HG02981 (cell line): Measurements from ENCODE around the gene ATF4.
"Not testable (repeated sequence)": the region's sequence is repeated elsewhere in the genome, so short reads cannot be mapped to it uniquely, and the experiment has no call there.

Source experiments
- ATAC-seq: cut with Tn5 transposase; IDR thresholded peaks from one replicate; pipeline ENCODE4 v1.9.1; 2021; ENCODE audit warnings: mild to moderate bottlenecking, moderate library complexity; ENCODE audit not compliant: unreplicated experiment

Gene ATF4

DNA sequence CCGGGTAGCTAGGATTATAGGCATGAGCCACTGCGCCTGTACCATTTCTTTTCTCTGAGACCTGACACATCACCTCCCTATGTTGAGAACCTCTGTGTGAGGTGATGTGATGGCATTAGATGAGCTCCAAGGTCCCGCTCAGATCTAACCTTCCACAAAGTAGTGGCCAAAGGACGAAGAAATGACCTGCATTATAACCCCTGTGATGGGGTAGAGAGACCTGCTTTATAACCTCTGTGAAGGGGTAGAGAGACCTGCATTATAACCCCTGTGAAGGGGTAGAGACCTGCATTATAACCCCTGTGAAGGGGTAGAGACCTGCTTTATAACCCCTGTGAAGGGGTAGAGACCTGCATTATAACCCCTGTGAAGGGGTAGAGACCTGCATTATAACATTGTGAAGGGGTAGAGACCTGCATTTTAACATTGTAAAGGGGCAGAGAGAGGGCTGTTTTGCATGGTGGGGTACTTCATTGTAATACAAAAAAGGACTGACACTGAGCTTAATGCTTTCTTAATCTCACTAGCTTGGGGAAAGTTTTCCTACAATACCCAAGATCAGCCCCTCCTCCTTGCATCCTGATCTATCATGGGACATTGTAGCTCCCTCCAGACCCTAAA, 9.7 kb upstream of the ATF4 start:
- ATAC-seq = no peak

DNA sequence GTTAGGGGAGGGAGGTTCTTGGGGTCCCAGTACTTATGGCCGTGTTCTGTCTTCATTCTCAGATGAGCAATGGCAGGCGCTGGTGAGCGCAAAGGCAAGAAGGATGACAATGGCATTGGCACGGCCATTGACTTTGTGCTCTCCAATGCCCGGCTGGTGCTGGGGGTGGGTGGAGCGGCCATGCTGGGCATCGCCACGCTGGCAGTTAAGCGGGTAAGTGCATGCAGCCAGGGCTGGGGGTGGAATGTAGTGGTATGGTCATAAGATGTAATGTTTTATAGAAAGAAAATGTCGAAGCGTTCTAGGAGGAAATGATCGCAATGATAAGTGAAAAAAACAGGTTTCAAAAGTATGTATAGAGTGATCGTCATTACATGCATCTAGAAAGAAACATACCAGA, 9.1 kb upstream of the ATF4 start:
- no peak for ATAC-seq

GRCh38 chr22:39512026-39512425, 8.3 kb upstream of the ATF4 start:
- no peak for ATAC-seq

DNA sequence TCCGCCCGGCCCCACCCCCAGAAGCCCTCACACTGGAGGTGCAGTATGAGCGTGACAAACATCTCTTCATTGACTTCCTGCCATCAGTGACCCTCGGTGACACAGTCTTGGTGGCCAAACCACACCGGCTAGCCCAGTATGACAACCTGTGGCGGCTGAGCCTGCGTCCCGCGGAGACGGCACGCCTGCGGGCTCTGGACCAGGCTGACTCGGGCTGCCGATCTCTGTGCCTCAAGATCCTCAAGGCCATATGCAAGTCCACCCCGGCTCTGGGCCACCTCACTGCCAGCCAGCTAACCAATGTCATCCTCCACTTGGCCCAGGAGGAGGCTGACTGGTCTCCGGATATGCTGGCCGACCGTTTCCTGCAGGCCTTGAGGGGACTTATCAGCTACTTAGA, 6.6 kb upstream of the ATF4 start:
- ATAC-seq = no peak

GRCh38 chr22:39514373-39514973, 5.9 kb upstream of the ATF4 start:
- ATAC-seq = no peak

DNA sequence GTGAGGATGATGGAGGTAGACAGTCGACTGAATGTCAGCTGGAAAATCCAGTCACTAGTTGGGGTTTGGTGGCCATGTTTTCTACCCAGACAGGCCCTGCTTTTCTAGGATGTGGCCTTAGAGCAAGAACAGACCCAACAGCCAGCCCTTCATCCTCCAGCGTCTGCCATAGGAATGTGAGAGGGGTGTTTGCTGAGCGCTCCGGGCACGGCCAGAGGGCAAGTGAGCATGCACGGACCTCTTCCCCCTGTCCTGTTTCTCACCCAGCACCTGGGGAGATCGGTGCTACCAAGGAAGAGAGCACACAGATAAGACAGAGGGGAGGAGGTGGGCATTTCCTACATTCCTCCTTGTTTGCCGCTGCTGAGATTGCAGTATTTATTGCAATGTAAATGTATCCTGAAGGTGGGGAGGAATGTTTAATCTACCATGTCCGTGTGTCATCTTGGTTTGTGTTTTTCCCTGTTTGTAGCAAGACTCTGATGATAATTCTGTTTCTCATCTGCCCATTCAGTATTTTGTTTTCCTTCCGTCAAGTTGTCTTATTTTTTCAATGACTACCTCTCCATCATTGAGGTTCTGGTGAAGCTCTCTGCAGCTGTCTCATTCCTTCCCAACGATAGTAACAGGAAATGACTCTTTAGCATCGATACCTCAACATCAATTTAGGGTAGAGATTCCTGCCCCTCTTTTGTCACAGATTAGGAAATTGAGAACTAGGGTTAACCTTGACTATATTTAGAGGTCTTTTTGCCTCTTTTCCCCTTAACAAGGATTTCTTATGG, 4.9 kb upstream of the ATF4 start:
- ATAC-seq = no peak

- no peak for ATAC-seq
Observed at GRCh38 chr22:39517470-39517869, 2.9 kb upstream of the ATF4 start.

DNA sequence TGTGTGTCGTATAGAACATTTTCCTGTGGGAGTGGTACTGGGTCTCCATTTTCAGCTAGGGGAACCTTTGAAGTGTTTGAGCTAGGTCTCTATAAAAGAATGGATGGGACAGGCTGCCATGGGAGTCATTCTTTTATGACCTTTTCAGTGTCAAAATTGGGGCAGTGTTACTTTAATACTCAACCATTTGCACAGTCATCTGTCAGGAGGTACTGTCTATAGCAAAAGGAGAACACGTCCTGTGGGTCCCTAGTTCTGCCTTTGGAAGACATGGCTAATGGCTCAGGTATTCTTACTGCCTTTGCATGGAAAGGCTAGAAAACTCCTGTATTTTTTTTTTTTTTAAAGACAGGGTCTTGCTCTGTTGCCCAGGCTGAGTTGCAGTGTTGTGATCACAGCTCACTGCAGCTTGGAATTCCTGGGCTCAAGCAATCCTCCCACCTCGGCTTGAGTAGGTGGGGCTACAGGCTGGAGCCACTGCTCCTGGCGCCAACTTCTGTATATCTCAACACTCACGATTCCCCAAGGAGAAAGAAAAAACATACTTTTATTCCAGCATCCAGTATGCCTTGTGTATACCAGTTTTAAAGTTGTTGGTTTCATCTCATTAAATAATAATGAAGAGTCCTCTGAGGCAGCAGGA, 2.1 kb upstream of the ATF4 start:
- ATAC-seq = no peak

GRCh38 chr22:39518996-39519680, 1.2 kb upstream of the ATF4 start:
- ATAC-seq = no peak

DNA sequence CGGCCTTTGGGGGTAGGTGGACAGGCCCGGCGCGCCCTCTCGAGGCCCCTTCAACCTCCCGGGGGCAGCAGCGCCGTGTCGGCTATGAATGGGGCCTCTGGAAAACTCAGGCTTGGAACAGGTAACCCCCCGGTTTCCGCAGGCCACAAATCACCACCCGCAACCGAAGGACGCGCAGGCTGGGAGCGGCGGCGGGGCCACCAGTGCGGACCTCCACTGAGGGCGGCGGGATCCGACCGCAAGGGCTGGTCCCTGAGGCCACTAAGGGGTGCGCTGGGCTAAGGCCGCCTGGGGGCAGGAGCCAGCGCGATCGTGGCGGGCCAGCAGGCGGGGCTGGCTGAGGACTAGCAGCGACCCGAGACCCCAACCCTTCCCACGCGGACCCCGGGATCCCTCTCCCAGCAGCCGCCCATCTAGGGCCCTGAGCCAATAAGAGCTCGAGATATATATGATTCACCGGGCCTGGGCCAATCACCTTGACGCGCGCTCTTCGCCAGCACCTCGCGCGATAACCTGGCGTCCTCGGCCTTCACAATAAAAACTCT, 609 bp upstream of the ATF4 start:
- ATAC-seq = peak; percentile 78

DNA sequence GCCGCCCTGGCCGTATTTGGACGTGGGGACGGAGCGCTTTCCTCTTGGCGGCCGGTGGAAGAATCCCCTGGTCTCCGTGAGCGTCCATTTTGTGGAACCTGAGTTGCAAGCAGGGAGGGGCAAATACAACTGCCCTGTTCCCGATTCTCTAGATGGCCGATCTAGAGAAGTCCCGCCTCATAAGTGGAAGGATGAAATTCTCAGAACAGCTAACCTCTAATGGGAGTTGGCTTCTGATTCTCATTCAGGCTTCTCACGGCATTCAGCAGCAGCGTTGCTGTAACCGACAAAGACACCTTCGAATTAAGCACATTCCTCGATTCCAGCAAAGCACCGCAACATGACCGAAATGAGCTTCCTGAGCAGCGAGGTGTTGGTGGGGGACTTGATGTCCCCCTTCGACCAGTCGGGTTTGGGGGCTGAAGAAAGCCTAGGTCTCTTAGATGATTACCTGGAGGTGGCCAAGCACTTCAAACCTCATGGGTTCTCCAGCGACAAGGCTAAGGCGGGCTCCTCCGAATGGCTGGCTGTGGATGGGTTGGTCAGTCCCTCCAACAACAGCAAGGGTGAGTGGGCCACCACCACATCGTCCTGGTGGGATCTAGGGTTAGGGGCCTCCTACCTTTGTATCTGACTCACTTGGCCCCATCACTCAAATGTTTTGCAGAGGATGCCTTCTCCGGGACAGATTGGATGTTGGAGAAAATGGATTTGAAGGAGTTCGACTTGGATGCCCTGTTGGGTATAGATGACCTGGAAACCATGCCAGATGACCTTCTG, 934 bp downstream of the ATF4 start:
- ATAC-seq = not testable (repeated sequence)

GRCh38 chr22:39522091-39522490, 1.7 kb downstream of the ATF4 start:
- ATAC-seq = not testable (repeated sequence)

- ATAC-seq = no peak
Observed at GRCh38 chr22:39522567-39523300, 2.4 kb downstream of the ATF4 start.

DNA sequence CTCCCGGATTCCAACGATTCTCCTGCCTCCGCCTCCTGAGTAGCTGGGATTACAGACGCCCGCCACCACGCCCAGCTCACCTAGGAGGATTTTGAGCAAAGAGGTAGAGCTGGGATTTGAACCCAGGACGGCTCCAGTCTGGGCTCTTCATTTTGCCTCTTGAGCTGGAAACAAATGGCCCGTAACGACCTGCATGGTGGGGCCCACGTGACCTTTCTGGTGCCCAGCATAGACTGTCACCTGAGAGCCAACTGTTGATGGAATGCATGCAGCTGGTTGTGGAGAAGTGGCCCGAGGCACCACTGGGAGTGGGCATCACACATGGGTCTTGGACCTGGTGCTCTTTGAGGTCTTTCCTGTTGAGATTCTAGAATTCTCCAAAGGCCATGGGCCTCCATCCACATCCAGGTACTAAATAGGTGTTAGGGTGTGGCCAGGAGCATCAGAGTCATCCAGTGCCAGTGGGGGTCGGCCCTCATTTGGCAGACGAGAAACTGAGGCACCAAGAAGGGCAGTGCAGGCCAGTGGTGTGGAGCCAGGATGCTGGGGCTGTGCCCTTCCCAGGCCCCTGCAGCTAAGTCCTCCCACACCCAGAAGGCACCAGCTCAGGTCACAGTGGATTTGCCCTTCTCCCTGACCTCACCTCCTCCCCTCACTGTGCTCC, 3.9 kb downstream of the ATF4 start:
- no peak for ATAC-seq

- no peak for ATAC-seq
Observed at GRCh38 chr22:39524753-39525657, 4.6 kb downstream of the ATF4 start.

DNA sequence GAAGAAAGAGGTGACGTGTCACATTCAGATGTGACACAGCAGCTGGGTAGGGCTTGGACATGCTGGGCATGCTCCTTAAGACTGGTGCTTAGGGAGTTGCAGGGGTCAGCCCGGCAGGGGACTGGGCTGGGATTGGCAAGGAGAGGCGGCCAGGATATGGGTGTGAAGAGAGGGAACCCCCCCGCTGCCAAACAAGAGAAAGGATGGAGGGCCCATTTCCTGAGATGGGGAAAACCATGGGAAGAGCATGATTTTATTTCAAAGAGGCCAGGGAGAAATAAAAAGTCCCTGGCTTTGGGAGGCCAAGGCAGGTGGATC, 5.3 kb downstream of the ATF4 start:
- ATAC-seq = no peak

DNA sequence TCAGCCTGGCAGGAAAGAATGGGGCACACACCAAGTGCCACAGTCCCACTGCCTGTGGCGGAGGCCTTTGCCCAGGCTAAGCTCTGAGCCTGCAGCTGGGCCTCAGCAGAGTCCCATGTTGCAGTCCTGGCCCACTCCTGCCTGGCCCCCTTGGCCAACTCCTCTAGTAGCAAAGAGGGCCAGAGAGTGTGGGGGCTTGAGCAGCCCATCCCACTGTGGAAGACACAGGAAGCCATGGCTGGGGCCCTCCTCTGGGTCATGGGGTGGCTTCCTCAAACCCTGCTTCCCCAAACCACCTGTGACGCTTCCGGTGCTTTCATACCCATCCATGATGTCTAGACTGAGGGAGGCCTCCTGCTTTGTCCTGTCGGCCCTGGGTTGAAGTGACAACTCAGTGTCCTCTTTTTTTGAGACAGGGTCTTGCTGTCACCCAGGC, 6.4 kb downstream of the ATF4 start:
- ATAC-seq = no peak

GRCh38 chr22:39527481-39527961, 7.2 kb downstream of the ATF4 start:
- ATAC-seq = no peak
